GM10266 (cell line): ENCODE measurements around the gene NAT10.

Experiments used
- DNase-seq: peaks from one replicate; pipeline ENCODE4 v3.0.0; 2012; ENCODE audit errors: extremely low spot score
- TF ChIP-seq, protein P1 (sequence below): IDR thresholded peaks from 2 replicates; pipeline ENCODE4 v1.5.1; 2012; ENCODE audit warnings: mild to moderate bottlenecking, low read depth; ENCODE audit not compliant: control insufficient read depth, insufficient read depth; ENCODE audit errors: missing control alignments

The NAT10 gene

DNA sequence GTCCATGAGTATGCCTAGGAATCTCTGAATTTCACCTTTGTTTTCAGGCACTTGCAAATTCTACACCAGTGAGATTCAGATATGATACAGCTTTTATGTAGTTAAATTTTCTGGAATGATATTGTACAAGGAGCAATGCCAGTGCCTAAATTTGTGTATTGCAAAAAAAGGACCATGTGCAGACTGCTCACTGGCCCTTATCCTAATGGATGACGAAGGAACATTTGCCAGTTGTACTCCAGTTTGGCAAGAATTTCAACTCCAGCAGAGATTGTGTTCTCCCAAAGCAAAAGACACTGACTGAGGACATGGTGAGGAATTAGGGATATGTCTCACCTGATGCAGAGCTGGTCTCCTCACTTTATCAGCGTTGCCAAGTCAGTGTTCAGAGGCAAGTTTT lies 8.6 kb downstream of the NAT10 start:
- DNase-seq = no peak
- TF ChIP-seq, protein P1, sequence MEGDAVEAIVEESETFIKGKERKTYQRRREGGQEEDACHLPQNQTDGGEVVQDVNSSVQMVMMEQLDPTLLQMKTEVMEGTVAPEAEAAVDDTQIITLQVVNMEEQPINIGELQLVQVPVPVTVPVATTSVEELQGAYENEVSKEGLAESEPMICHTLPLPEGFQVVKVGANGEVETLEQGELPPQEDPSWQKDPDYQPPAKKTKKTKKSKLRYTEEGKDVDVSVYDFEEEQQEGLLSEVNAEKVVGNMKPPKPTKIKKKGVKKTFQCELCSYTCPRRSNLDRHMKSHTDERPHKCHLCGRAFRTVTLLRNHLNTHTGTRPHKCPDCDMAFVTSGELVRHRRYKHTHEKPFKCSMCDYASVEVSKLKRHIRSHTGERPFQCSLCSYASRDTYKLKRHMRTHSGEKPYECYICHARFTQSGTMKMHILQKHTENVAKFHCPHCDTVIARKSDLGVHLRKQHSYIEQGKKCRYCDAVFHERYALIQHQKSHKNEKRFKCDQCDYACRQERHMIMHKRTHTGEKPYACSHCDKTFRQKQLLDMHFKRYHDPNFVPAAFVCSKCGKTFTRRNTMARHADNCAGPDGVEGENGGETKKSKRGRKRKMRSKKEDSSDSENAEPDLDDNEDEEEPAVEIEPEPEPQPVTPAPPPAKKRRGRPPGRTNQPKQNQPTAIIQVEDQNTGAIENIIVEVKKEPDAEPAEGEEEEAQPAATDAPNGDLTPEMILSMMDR = no peak

DNA sequence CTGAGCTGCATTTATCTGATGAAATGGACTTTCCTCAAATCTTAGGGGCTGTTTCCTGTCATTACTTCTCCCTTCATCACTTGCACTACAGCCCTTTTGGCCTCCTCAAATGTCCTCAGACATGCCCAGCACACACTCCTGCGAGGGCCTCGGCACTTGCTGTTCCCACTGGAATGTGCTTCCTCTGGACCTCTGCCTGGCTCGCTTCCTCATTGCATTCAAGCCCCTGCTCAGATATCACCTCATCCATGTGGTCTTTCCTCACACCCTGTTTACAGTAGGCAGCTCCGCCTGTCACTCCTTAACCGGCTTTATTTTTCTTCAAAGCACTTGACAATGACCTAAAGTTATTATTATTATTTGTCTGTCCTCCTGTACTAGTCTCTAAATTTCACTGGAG lies 9.0 kb downstream of the NAT10 start:
- TF ChIP-seq, protein P1 = no peak
- DNase-seq = no peak

DNA sequence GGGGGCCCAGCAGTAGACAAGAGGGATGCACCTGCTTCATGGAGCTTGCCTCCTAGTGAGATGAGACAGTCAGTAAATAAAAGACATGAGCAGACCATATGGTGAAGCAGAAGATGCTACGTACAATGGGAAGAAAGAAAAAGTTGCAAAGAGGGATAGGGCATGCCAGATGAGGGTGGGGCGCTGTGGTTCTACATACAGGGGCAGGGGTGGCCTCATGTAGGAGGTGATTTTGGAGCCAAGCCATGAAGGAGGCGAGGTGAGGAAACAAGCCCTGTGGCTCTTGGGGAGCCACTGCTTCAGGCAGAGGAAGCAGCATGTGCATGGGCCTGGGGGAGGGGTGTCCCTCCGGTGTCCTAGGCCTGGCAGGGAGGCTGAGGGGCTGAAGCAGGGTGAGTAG lies 15.2 kb downstream of the NAT10 start:
- no peak for DNase-seq
- TF ChIP-seq, protein P1 = no peak

DNA sequence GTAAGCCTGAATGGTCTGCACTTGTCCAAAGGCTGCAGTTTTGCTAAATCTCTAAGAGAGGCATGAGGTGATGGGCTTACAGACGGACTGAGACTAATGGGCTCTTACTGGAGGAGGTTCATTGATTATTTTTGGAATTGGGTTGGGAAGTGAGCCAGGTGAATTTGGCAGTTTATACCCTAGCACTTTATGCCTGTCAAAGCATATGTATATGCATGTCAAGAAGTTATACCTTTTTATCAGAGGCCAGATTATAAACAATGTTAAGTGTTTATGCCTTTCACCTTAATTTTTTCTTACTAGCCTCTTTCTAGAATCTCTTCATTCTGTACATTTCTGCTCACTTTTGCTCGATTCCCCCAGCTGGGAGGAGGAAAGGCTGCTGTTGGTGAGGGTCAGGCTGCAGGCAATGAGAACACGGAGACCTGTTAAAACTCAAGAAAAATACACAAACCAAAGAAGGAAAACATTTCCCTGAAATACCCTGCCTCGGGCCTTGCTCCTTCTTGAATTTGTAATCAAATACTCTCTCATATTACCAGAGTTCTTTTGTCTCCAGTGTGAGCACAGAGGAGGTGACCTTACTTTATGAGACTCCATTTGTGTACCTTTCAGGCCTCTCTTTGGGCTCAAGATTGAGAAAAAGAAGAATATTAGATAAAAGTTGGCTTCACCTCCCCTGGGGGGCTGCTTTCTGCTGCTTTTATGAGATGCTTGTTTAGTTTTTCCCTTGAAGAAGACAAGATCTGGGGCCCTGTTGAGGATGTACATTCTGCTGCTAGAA lies 19.6 kb downstream of the NAT10 start:
- TF ChIP-seq, protein P1 = no peak
- DNase-seq = no peak

DNA sequence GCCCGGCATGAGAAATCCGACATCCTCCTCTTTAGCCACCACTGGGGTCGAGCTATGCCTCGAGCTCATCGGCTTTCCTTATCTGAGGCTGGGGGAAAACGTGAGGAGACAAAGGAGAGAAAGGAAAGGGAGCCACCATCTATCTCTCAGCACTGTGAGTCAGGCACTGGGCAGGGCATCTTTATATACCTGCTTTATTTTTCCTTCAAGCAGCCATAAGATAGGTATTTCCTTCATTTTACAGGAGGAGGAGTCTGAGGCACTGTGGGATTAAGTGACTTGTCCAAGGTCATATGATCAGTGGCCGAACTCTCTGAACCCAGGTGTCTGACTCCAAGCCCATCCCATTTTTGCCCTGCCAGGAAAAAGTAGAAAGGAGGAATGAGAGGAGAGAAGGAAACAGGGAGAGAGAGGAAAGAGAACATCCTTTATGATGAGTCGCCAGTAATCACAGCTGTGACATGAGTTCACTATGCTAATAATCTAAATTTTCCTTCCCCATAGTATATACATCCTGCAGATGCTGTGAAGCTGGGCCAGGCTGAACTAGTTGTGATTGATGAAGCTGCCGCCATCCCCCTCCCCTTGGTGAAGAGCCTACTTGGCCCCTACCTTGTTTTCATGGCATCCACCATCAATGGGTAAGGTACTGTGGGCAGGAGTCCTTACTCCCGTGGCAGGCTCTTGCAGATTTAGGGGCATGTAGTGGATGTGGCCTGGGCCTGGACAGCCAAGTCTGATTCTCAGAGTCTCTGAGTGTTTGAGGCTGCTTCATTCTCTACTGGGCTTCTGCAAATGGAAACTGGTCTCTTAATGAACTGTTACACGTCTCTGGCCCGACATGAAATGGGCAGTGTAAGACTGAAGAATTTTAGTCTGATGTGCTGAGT lies 21.8 kb downstream of the NAT10 start:
- DNase-seq = no peak
- TF ChIP-seq, protein P1 = no peak

DNA sequence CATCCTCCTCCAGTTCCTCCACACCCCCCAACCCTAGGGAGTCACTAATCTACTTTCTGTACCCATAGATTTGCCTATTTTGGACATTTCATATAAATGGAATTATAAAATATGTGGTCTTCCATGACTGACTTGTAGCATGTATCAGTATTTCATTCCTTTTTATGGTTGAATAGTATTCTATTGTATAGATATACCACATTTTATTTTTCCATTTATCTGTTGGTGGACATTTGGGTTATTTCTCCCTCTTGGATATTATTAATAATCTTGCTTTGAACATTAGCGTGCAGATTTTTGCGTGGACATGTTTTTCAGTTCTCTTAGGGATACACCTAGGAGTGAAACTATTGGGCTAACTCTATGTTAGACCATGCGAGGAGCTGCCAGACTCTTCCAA lies 23.4 kb downstream of the NAT10 start:
- DNase-seq = no peak
- TF ChIP-seq, protein P1 = no peak
